B cell (primary cell): ENCODE results near the gene KLK7. TPM values are rescaled to one million over a fixed set of nuclear protein-coding genes. Genes with fewer than 3 reads are reported as not detected.

Experiments
- ATAC-seq: fragments of 200-7000 bp; cut with Tn5 transposase; one replicate; pipeline ENCODE4 v1.10.0; 2021; ENCODE audit warnings: low read depth, mild to moderate bottlenecking, moderate number of reproducible peaks, moderate library complexity
- CTCF ChIA-PET: fragments of 350-600 bp; sonication (Branson Sonifier 250); formaldehyde crosslinking; loops from one replicate; lab custom pipeline; 2021; ENCODE audit warnings: antibody characterized with exemption, inconsistent platforms; lab: Charles Lee
- POLR2A ChIA-PET: fragments of 350-600 bp; sonication (Branson Sonifier 250); formaldehyde crosslinking; loops from one replicate; lab custom pipeline; 2021; ENCODE audit warnings: antibody characterized with exemption; lab: Charles Lee
- DNase-seq: peaks from one replicate; pipeline ENCODE4 v3.0.0; 2013
- H2AFZ ChIP-seq: 2 replicates; pipeline ENCODE4 v1.6.1; 2012; ENCODE audit warnings: mild to moderate bottlenecking, low read depth, low read length; ENCODE audit not compliant: insufficient read depth, poor library complexity, severe bottlenecking
- H3K27ac ChIP-seq, 2 donors: 1 replicate in 1 of 2; 2 replicates in 1 of 2; pipeline ENCODE4 v1.5.1; 2012 to 2013; ENCODE audit warnings: low read length in 2 of 2, mild to moderate bottlenecking in 2 of 2, moderate library complexity in 1 of 2
- H3K27me3 ChIP-seq, 4 experiments: fragments of 200-600 bp in 1 of 4; sonication (generic) in 1 of 4; replicated peaks in 1 of 4; 1 replicate in 2 of 4; 2 replicates in 2 of 4; pipeline versions ENCODE4 v1.6.1 to v1.7.0; 2013 to 2016; ENCODE audit warnings: low read length in 3 of 4, mild to moderate bottlenecking in 2 of 4, mixed read lengths in 1 of 4, moderate library complexity in 1 of 4; ENCODE audit not compliant: insufficient read depth in 4 of 4, control insufficient read depth in 3 of 4; ENCODE audit errors: control extremely low read depth in 1 of 4
- H3K36me3 ChIP-seq, 2 experiments: replicated peaks in 1 of 2; 1 replicate in 1 of 2; 2 replicates in 1 of 2; pipeline versions ENCODE4 v1.6.1 to v1.7.1; 2013; ENCODE audit warnings: low read length in 1 of 2; ENCODE audit not compliant: insufficient read depth in 2 of 2, control insufficient read depth in 1 of 2; ENCODE audit errors: control extremely low read depth in 1 of 2, extremely low read depth in 1 of 2
- H3K4me1 ChIP-seq, 2 donors: fragments of 200-600 bp in 1 of 2; sonication (generic) in 1 of 2; 1 replicate in 1 of 2; 2 replicates in 1 of 2; pipeline versions ENCODE4 v1.5.1 to v1.6.1; 2013 to 2017; ENCODE audit warnings: low read length in 2 of 2; ENCODE audit not compliant: control insufficient read depth in 2 of 2, insufficient read depth in 2 of 2
- H3K4me2 ChIP-seq: replicated peaks from 2 replicates; pipeline ENCODE3; 2012; ENCODE audit warnings: mild to moderate bottlenecking, low read depth, low read length; ENCODE audit not compliant: poor library complexity, severe bottlenecking
- H3K4me3 ChIP-seq, 5 experiments: fragments of 200-600 bp in 1 of 5; sonication (generic) in 1 of 5; 1 replicate in 3 of 5; 2 replicates in 2 of 5; pipeline versions ENCODE4 v1.5.1 to v1.7.0; 2011 to 2016; ENCODE audit warnings: low read length in 4 of 5, mild to moderate bottlenecking in 4 of 5, low read depth in 2 of 5, control low read depth in 1 of 5, moderate library complexity in 1 of 5; ENCODE audit not compliant: insufficient read depth in 1 of 5; ENCODE audit errors: control extremely low read depth in 1 of 5, extremely low read depth in 1 of 5
- H3K79me2 ChIP-seq: fragments of 200-600 bp; sonication (generic); one replicate; pipeline ENCODE4 v1.6.0; 2016; ENCODE audit warnings: low read length; ENCODE audit not compliant: control insufficient read depth, insufficient read depth
- H3K9ac ChIP-seq: fragments of 200-600 bp; sonication (generic); 2 replicates; pipeline ENCODE4 v1.6.1; 2017; ENCODE audit warnings: mild to moderate bottlenecking, low read length, moderate library complexity
- H3K9me3 ChIP-seq, 3 donors: one replicate each; pipeline versions ENCODE4 v1.6.1 to v1.7.1; 2013; ENCODE audit warnings: low read length in 2 of 3; ENCODE audit not compliant: control insufficient read depth in 2 of 3, insufficient read depth in 1 of 3; ENCODE audit errors: control extremely low read depth in 1 of 3
- H4K20me1 ChIP-seq: 2 replicates; pipeline ENCODE4 v1.6.0; 2012; ENCODE audit warnings: mild to moderate bottlenecking, low read length; ENCODE audit not compliant: insufficient read depth, control insufficient read depth, poor library complexity, severe bottlenecking
- H3K27ac Mint-ChIP-seq: one replicate; pipeline ENCODE4 v1.8.0; 2021; ENCODE audit warnings: mixed read lengths
- H3K27me3 Mint-ChIP-seq: one replicate; pipeline ENCODE4 v1.8.0; 2021; ENCODE audit warnings: mixed read lengths
- H3K4me1 Mint-ChIP-seq: one replicate; pipeline ENCODE4 v1.8.0; 2021; ENCODE audit warnings: mixed read lengths
- H3K4me3 Mint-ChIP-seq: one replicate; pipeline ENCODE4 v1.8.0; 2021; ENCODE audit warnings: mixed read lengths
- H3K9me3 Mint-ChIP-seq: one replicate; pipeline ENCODE4 v1.8.0; 2022; ENCODE audit warnings: mixed read lengths; ENCODE audit not compliant: insufficient read depth
- CTCF ChIP-seq: fragments of 200-600 bp; IDR thresholded peaks from one replicate; pipeline ENCODE4 v1.8.0; 2022; ENCODE audit warnings: antibody characterized with exemption, mild to moderate bottlenecking
- EZH2 ChIP-seq: IDR thresholded peaks from 2 replicates; pipeline ENCODE4 v1.6.1; 2012; ENCODE audit warnings: borderline replicate concordance, low read depth, mild to moderate bottlenecking, moderate library complexity, low read length; ENCODE audit not compliant: insufficient read depth, poor library complexity, severe bottlenecking
- WGBS: methylation state at CpG from one replicate; pipeline ENCODE4 v1.1.5; 2013; ENCODE audit warnings: missing lambda C conversion rate; ENCODE audit not compliant: insufficient coverage; 5-methylcytosine and 5-hydroxymethylcytosine counted together
- intact Hi-C: fragments of 100-400 bp; cut with micrococcal nuclease; formaldehyde crosslinking; loops from one replicate; pipeline ENCODE4 v1.10.0; 2022
- polyA plus RNA-seq: library from polyadenylated mRNA; depleted of rRNA; stranded (reverse); fragments of >200 nt; gene quantifications from 2 replicates; pipeline ENCODE4 v1.2.3, GENCODE V29; 2012
- total RNA-seq, 2 donors: library from RNA; stranded (reverse); fragments of 120-200 nt in 1 of 2; gene quantifications; 1 replicate in 1 of 2; 2 replicates in 1 of 2; pipeline versions ENCODE4 v1.2.3 to v1.2.4, GENCODE V29; 2013 to 2022

KLK7 gene
- total and polyA plus RNA-seq, 2 donors (not counting 1 experiment from before 2014, with no cell fraction given) = not detected

- H3K9me3 Mint-ChIP-seq = no peaks in the 10 kb centered on the region
- DNase-seq (no peak), ATAC-seq (no peak)
- Histone ChIP-seq H2AFZ (no peak within 1 kb of the TSS), H3K79me2 (no peaks in the 10 kb centered on the region), H3K27ac (no peak within 1 kb of the TSS), H3K4me3 (no peak within 1 kb of the TSS), H3K9ac (no peak within 1 kb of the TSS), H3K4me1 (no peaks in the 10 kb centered on the region), H3K4me2 (no peak within 1 kb of the TSS), H3K36me3 (no peaks in the 10 kb centered on the region), H3K9me3 (peaks cover 0 to 32% (median 0%) of the 10 kb centered on the region in 3 donors), H4K20me1 (no peaks in the 10 kb centered on the region), H3K27me3 (peaks cover 0 to 28% (median 2%) of the 10 kb centered on the region in 4 experiments)
- H3K27me3 Mint-ChIP-seq = peaks cover 33% of the 10 kb centered on the region
- intact Hi-C loops = no loop called here
- 46% methylated on average over 3 of the region's 7 CpGs for WGBS
- no peak within 1 kb of the TSS for H3K27ac Mint-ChIP-seq
- ChIA-PET POLR2A (no interaction called here), CTCF (no interaction called here)
- no peak for TF ChIP-seq CTCF
- TF ChIP-seq EZH2 = no peak
- H3K4me3 Mint-ChIP-seq = no peak within 1 kb of the TSS
- no peaks in the 10 kb centered on the region for H3K4me1 Mint-ChIP-seq
Measured at GRCh38 chr19:51001515-51001914, 17.8 kb upstream of the KLK7 start, which contains the start of gene KLK8. Gene KLK8 (minus strand): TSS chr19:51001604. CDS start chr19:51001167, 437 bp downstream.

DNA sequence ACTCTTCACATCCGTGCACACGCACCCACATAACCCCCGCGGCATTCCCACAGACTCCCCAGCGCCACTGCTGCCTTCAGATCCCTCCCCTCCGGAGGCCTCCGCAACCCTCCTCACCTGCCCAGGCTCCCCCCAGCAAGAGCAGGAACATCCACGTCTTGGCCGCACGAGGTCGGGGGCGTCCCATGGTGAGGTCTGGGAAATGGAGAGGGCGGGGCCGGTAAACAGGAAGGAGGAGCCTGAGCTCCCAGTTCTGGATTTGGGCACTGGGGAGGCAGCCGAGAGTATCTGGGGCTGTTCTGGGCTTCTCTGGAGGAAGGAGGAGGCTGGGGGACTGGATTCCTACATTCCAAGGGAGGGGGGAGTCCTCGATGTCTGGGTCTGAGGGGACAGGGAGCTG, 17.3 kb upstream of the KLK7 start:
- peaks cover 33% of the 10 kb centered on the region for H3K27me3 Mint-ChIP-seq
- Histone ChIP-seq H3K9ac (no peak overlapping the region), H3K27ac (no peak overlapping the region), H3K27me3 (peaks cover 0 to 28% (median 2%) of the 10 kb centered on the region in 4 experiments), H3K79me2 (no peaks in the 10 kb centered on the region), H3K4me3 (no peak overlapping the region), H2AFZ (no peak overlapping the region), H3K36me3 (no peaks in the 10 kb centered on the region), H4K20me1 (no peaks in the 10 kb centered on the region), H3K9me3 (peaks cover 0 to 29% (median 0%) of the 10 kb centered on the region in 3 donors), H3K4me2 (no peak overlapping the region), H3K4me1 (no peaks in the 10 kb centered on the region)
- POLR2A ChIA-PET = no interaction called here
- no peaks in the 10 kb centered on the region for H3K9me3 Mint-ChIP-seq
- CTCF ChIA-PET = no interaction called here
- WGBS = 34% methylated on average over 13 of the region's 16 CpGs
- H3K4me3 Mint-ChIP-seq = no peak overlapping the region
- ATAC-seq (no peak), DNase-seq (no peak)
- H3K4me1 Mint-ChIP-seq = no peaks in the 10 kb centered on the region
- no peak overlapping the region for H3K27ac Mint-ChIP-seq
- TF ChIP-seq EZH2 (no peak), CTCF (no peak)
- intact Hi-C loops = no loop called here
